ENCODE measurements around the gene ADIPOR2.

Gene ADIPOR2

GRCh38 chr12:1690578-1691122 is at the start of gene ADIPOR2:
ADIPOR2 (plus strand) TSS chr12:1691070; CDS start chr12:1754344, 63,274 bp downstream.
- no peaks in the 10 kb centered on the region for H3K27me3 ChIP-seq (ENCODE audit: control insufficient read depth, insufficient read depth, low read length)
- H3K36me3 ChIP-seq (ENCODE audit: control insufficient read depth, insufficient read depth, low read length), result no peaks in the 10 kb centered on the region
- H3K9ac ChIP-seq (ENCODE audit: low read length), result peak within 1 kb of the TSS; percentile 73
- H3K27ac ChIP-seq (ENCODE audit: low read depth, low read length), result peak within 1 kb of the TSS; percentile 93
- H3K4me1 ChIP-seq (ENCODE audit: control insufficient read depth, insufficient read depth, low read length), result peaks cover 6% of the 10 kb centered on the region
- H3K4me3 ChIP-seq (ENCODE audit: low read length), result peak within 1 kb of the TSS; percentile 92

GRCh38 chr12:1642513-1642912 is 48.4 kb upstream of the ADIPOR2 start:
- H3K9ac ChIP-seq (ENCODE audit: low read length), result no peak overlapping the region
- peaks cover 4% of the 10 kb centered on the region for H3K36me3 ChIP-seq (ENCODE audit: control insufficient read depth, insufficient read depth, low read length)
- H3K27me3 ChIP-seq (ENCODE audit: control insufficient read depth, insufficient read depth, low read length), result no peaks in the 10 kb centered on the region
- no peak overlapping the region for H3K4me3 ChIP-seq (ENCODE audit: low read length)
- peaks cover 13% of the 10 kb centered on the region for H3K4me1 ChIP-seq (ENCODE audit: control insufficient read depth, insufficient read depth, low read length)
- H3K27ac ChIP-seq (ENCODE audit: low read depth, low read length), result no peak overlapping the region

- H3K36me3 ChIP-seq (ENCODE audit: control insufficient read depth, insufficient read depth, low read length), result peaks cover 4% of the 10 kb centered on the region
- H3K4me3 ChIP-seq (ENCODE audit: low read length), result no peak overlapping the region
- H3K4me1 ChIP-seq (ENCODE audit: control insufficient read depth, insufficient read depth, low read length), result peaks cover 13% of the 10 kb centered on the region
- H3K27ac ChIP-seq (ENCODE audit: low read depth, low read length), result no peak overlapping the region
- H3K27me3 ChIP-seq (ENCODE audit: control insufficient read depth, insufficient read depth, low read length), result no peaks in the 10 kb centered on the region
- H3K9ac ChIP-seq (ENCODE audit: low read length), result no peak overlapping the region
These were observed 47.8 kb upstream of the ADIPOR2 start for GRCh38 chr12:1643043-1643442.

- H3K27ac ChIP-seq (ENCODE audit: low read depth, low read length), result peak overlapping the region; percentile 30
- H3K36me3 ChIP-seq (ENCODE audit: control insufficient read depth, insufficient read depth, low read length), result peaks cover 4% of the 10 kb centered on the region
- no peaks in the 10 kb centered on the region for H3K27me3 ChIP-seq (ENCODE audit: control insufficient read depth, insufficient read depth, low read length)
- peaks cover 14% of the 10 kb centered on the region for H3K4me1 ChIP-seq (ENCODE audit: control insufficient read depth, insufficient read depth, low read length)
- no peak overlapping the region for H3K9ac ChIP-seq (ENCODE audit: low read length)
- H3K4me3 ChIP-seq (ENCODE audit: low read length), result no peak overlapping the region
These were observed 46.9 kb upstream of the ADIPOR2 start for GRCh38 chr12:1643905-1644533.

- Histone ChIP-seq H3K9ac (ENCODE audit: low read length) (no peak overlapping the region), H3K27me3 (ENCODE audit: control insufficient read depth, insufficient read depth, low read length) (no peaks in the 10 kb centered on the region), H3K27ac (ENCODE audit: low read depth, low read length) (peak overlapping the region; percentile 71), H3K36me3 (ENCODE audit: control insufficient read depth, insufficient read depth, low read length) (peaks cover 4% of the 10 kb centered on the region), H3K4me3 (ENCODE audit: low read length) (no peak overlapping the region), H3K4me1 (ENCODE audit: control insufficient read depth, insufficient read depth, low read length) (peaks cover 20% of the 10 kb centered on the region)
These were observed 46.1 kb upstream of the ADIPOR2 start for GRCh38 chr12:1644534-1645438.

- peaks cover 4% of the 10 kb centered on the region for H3K36me3 ChIP-seq (ENCODE audit: control insufficient read depth, insufficient read depth, low read length)
- H3K27me3 ChIP-seq (ENCODE audit: control insufficient read depth, insufficient read depth, low read length), result no peaks in the 10 kb centered on the region
- H3K27ac ChIP-seq (ENCODE audit: low read depth, low read length), result peak overlapping the region; percentile 14
- H3K4me1 ChIP-seq (ENCODE audit: control insufficient read depth, insufficient read depth, low read length), result peaks cover 31% of the 10 kb centered on the region
- H3K9ac ChIP-seq (ENCODE audit: low read length), result no peak overlapping the region
- no peak overlapping the region for H3K4me3 ChIP-seq (ENCODE audit: low read length)
These were observed 45.1 kb upstream of the ADIPOR2 start for GRCh38 chr12:1645819-1646218.

- H3K36me3 ChIP-seq (ENCODE audit: control insufficient read depth, insufficient read depth, low read length), result peaks cover 4% of the 10 kb centered on the region
- no peak overlapping the region for H3K4me3 ChIP-seq (ENCODE audit: low read length)
- H3K27me3 ChIP-seq (ENCODE audit: control insufficient read depth, insufficient read depth, low read length), result no peaks in the 10 kb centered on the region
- H3K27ac ChIP-seq (ENCODE audit: low read depth, low read length), result no peak overlapping the region
- H3K9ac ChIP-seq (ENCODE audit: low read length), result no peak overlapping the region
- peaks cover 38% of the 10 kb centered on the region for H3K4me1 ChIP-seq (ENCODE audit: control insufficient read depth, insufficient read depth, low read length)
These were observed 44.1 kb upstream of the ADIPOR2 start for GRCh38 chr12:1646569-1647284.

- no peak overlapping the region for H3K27ac ChIP-seq (ENCODE audit: low read depth, low read length)
- H3K27me3 ChIP-seq (ENCODE audit: control insufficient read depth, insufficient read depth, low read length), result no peaks in the 10 kb centered on the region
- H3K36me3 ChIP-seq (ENCODE audit: control insufficient read depth, insufficient read depth, low read length), result peaks cover 4% of the 10 kb centered on the region
- no peak overlapping the region for H3K9ac ChIP-seq (ENCODE audit: low read length)
- H3K4me1 ChIP-seq (ENCODE audit: control insufficient read depth, insufficient read depth, low read length), result peaks cover 38% of the 10 kb centered on the region
- H3K4me3 ChIP-seq (ENCODE audit: low read length), result no peak overlapping the region
These were observed 43.6 kb upstream of the ADIPOR2 start for GRCh38 chr12:1647285-1647669.

GRCh38 chr12:1650260-1650977 is 40.5 kb upstream of the ADIPOR2 start:
- Histone ChIP-seq H3K4me3 (ENCODE audit: low read length) (no peak overlapping the region), H3K9ac (ENCODE audit: low read length) (no peak overlapping the region)

GRCh38 chr12:1650978-1651361 is 39.9 kb upstream of the ADIPOR2 start:
- Histone ChIP-seq H3K36me3 (ENCODE audit: control insufficient read depth, insufficient read depth, low read length) (peaks cover 4% of the 10 kb centered on the region), H3K4me3 (ENCODE audit: low read length) (no peak overlapping the region), H3K9ac (ENCODE audit: low read length) (no peak overlapping the region), H3K27me3 (ENCODE audit: control insufficient read depth, insufficient read depth, low read length) (no peaks in the 10 kb centered on the region), H3K27ac (ENCODE audit: low read depth, low read length) (peak overlapping the region; percentile 75), H3K4me1 (ENCODE audit: control insufficient read depth, insufficient read depth, low read length) (peaks cover 28% of the 10 kb centered on the region)

More at GRCh38 chr12:1650260-1650977, 40.5 kb upstream of the ADIPOR2 start:
- H3K36me3 ChIP-seq (ENCODE audit: control insufficient read depth, insufficient read depth, low read length), result peaks cover 4% of the 10 kb centered on the region
- H3K4me1 ChIP-seq (ENCODE audit: control insufficient read depth, insufficient read depth, low read length), result peaks cover 28% of the 10 kb centered on the region
- no peaks in the 10 kb centered on the region for H3K27me3 ChIP-seq (ENCODE audit: control insufficient read depth, insufficient read depth, low read length)
- peak overlapping the region; percentile 75 for H3K27ac ChIP-seq (ENCODE audit: low read depth, low read length)

- peaks cover under 1% of the 10 kb centered on the region for H3K36me3 ChIP-seq (ENCODE audit: control insufficient read depth, insufficient read depth, low read length)
- H3K4me3 ChIP-seq (ENCODE audit: low read length), result no peak overlapping the region
- H3K27ac ChIP-seq (ENCODE audit: low read depth, low read length), result no peak overlapping the region
- peaks cover 28% of the 10 kb centered on the region for H3K4me1 ChIP-seq (ENCODE audit: control insufficient read depth, insufficient read depth, low read length)
- no peak overlapping the region for H3K9ac ChIP-seq (ENCODE audit: low read length)
- H3K27me3 ChIP-seq (ENCODE audit: control insufficient read depth, insufficient read depth, low read length), result no peaks in the 10 kb centered on the region
These were observed 38.9 kb upstream of the ADIPOR2 start for GRCh38 chr12:1651946-1652345.
